Skin of body (tissue), 2 donors: ENCODE data around the gene NHSL1. TPM values are rescaled to one million over a fixed set of nuclear protein-coding genes. Genes with fewer than 3 reads are reported as not detected.
A peak's percentile ranks its signal among the peaks of the same experiment; 100 is the strongest.

ENCODE experiments used
- DNase-seq: peaks from one replicate; lab custom pipeline; 2025; lab: John Stamatoyannopoulos, UW
- total RNA-seq: library from RNA; depleted of rRNA; stranded (reverse); fragments of >200 nt; gene quantifications from one replicate; pipeline ENCODE4 v1.2.3, GENCODE V29; 2014

Gene NHSL1
- total RNA-seq, 1 donor from 2014 or later: 21.6 TPM

DNA sequence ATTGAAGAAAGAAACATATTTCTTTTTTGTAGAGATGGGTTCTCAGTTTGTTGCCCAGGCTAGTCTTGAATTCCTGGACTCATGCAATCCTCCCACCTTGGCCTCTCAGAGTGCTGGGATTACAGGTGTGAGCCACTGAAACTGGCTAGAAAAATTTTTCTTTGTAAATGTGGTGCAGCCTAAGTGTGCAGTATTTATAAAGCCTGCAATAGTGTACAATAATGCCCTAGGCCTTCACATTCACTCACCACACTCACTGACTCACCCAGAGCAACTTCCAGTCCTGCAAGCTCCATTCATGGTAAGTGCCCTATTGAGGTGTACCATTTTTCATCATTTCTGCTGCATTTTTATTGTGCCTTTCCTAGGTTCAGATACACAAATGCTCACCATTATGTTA is 31.4 kb downstream of the NHSL1 start:
- DNase-seq: no peak

DNA sequence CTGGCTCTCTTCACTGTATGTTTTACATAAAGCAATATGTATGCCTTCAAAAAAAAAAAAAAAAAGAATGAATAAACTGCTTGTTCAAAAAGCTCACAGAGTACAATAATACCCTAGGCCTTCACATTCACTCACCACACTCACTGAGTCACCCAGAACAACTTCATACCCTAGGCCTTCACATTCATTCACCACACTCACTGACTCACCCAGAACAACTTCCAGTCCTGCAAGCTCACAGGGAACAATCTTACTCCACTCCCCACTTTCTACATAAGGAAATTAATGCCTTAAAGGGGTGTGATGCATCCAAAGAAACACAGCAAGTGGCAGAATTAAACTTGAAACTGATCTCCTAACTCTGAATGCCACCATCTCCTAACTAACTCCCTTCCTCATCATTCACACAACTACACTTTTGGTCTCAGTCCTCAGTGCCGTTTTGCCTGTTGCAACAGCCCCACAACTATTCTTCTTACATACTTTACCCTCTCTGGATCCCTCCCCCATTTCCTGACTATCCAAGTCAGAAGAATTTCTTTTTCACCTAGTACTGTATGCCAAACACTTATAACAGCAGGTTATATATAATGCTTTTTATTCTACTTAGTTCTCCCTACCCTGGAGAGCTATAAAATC is 34.2 kb downstream of the NHSL1 start:
- no peak for DNase-seq

DNA sequence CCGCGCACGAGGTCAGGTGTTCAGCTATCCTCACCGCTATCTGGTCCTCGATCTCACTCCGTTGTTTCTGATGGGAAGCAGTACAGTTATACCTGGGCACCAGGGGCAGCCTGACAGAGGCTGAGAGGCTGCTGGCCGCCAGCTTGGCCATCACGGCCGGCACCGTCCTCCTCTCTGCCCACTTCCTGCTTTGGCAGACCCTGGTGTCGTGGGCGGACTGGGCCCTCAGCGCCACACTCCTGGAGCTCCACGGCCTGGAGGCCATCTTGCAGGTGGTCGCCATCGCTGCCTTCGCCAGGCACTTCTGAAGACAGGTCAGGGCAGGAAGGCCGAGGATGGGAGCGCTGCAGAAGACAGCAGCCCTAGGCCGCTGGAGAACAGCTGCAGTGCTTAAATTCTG is 35.2 kb downstream of the NHSL1 start:
- DNase-seq: no peak

DNA sequence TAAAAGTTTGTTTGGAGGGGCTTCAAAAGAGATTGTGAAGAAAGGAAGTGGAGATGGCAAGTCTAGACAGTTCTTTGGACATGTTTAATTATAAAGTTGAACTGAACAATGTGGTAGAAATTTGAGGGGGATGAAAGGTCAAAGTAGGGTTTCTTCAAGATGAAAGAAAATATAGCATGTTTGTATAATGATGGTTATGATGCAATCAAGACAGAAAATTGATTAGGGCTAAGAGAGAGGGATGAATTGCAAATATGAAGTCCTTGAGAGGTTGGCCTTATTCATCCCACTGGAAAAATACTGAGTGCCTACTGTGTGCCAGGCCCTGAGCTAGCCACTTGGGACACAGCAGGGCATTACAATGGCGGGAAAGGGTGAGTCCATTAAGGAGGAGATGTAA is 37.6 kb downstream of the NHSL1 start:
- DNase-seq: no peak

DNA sequence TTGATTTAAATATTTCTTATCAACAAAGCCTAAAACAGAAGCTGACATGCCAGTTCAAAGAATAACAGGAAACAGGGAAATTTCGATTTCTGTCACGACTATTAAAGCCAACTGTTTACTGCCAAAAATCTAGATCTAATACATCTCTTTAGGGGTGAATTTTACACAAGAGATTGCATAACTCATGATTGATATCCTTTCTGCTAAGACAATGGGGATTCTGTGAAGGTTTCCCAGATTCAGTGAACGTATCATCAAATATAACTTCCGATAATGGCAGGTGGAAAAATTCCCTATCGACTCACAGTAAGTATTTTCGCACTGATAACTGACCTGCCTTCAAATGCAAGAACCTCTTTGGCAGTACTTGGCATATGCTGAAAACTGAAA is 42.9 kb downstream of the NHSL1 start:
- DNase-seq: no peak

DNA sequence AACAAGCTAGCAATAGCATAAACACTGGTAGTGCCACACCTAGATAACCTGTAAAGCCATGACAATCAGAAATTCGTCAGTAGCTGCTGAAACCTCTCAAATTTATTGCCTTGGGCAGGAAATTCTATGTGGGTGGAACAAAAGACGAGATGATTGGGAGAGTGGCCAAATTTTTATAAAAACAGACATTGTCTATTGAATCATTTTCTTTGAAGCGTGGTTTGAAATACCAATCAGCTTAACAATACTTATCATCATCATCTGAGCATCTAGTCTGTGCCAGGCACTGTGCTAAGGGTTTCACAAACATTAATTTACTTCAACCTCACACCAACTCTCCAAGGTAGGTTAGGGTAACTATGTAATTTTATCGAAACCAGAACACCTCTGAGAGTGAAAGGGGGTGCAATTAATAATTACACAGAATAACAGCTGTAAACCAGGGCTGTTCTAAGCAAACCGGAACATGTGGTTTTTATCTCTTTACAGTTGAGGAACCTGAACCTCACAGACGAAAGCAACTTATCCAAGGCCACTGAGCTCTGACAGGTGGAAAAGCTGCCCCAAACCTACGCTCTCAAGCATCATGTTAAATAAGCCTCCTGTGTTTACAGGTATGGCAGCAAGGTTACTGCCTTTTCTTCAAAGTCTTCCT is 43.4 kb downstream of the NHSL1 start:
- DNase-seq: peak; percentile 10

DNA sequence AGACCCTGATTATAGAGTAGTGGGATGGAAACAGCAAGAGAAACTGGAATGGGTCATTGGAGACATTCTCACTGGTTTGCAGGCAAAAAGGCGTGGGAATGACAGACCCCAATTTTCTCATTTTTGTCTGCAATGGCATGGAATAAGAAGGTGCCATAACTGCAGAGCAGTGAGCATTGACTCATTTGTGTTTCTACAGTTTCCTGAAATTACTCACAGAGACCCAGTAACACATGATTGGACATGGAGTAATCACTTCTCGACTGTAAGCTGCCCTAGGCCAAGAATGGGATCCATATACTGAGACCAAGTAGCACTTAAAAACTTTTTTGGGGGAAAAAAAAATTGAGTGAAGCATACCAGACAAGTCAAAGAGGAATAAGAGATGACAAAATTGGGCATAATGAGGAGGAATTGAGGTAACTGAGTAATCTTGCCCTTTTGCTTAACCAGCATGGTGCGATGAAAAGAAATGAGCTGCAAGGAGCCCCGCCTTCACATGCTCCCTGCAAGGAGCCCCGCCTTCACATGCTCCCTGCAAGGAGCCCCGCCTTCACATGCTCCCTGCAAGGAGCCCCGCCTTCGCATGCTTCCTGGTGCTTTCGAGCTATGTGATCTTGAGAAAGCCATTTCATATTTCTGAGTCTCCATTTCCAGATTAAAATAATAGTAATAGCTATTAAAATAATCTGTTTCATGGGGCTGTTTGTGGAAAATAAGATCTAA is 44.1 kb downstream of the NHSL1 start:
- no peak for DNase-seq

DNA sequence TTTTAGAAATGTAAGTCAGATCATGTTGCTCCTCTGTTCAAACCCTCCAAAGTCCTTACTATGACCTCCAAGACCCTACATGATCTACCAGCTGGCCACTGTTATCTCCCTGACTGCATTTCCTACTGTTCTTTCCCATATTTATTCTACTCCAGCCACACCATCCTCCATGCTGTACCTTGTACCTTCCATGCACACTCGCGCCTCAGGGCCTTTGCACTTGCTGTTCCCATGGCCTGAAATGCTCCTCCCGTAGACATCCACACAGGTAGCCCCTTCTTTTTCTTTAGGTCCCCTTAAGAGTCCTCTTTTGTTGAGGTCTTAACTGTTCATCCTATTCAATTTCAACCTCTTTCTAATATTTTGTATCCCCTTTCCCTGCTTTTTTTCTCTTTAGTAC is 48.3 kb downstream of the NHSL1 start:
- no peak for DNase-seq

DNA sequence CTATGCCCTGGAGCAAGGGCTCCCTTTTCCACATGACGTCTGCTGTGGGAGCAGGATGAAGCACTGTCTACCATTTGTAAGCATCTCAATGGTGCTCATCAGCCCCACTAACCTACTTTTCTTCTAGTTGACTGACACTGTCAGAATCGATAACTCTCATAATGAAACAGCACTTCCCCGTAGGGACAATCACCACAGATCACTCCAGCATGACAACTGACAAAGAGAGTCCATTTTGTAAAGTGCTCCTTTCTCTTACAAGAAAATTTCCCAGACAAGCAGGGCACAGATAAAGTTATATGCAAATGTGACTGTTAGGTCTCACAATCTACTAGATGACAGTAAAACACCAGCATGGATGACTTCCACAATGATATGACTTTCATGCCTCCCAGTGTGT is 48.8 kb downstream of the NHSL1 start:
- no peak for DNase-seq

DNA sequence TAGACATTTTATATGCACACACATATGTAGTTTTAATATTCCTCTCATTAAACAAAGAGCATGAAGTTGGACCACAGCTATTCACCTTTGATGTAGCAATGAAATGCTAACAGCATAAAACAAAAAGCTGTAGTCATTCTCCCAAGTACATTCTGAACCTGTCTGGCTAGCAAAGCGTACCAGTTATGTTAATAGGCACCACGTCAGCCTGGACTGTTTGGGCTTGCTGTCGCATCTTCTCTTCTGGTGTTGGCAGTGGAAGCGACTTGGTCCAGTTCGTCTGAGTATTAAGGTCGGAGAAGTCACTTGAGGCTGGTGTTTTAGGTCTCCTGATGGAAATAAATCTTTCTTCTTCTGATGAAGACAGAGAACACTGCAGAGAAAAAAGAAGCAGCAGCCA is 52.5 kb downstream of the NHSL1 start:
- no peak for DNase-seq

DNA sequence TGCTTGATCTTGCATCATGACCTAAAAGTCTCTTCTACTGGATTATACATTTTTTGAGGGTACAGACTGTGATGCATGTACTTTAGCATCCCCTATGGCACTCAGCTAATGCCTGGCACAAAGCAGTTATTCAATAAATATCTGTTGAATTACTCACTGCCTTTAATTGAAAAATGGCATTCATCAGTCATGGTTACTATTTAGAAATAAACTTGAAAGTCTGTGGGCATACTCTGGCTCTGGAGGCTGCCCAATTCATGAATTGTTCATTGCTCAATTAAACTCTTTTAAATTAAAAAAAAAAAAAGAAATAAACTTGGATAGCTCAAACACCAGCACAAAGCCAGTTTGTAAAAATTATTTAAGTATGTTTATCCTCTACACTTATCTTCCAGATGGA is 55.3 kb downstream of the NHSL1 start:
- no peak for DNase-seq

DNA sequence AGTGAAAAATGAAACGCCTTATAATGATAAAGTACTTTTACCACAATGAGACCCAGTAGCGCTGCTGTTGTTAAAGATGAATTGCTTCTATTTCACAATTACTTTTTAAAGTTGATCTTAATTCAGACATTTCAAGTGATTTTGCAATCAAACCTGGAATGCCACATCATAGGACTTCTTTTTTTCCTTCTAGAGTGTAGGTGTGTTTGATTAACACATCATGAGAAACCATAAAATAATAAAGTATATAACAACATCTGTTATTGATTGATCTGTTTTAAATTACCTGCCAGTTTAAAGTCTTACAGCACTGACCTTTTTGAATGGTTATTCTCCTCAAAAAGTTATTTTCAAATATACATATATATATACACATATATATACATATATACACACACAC is 56.6 kb downstream of the NHSL1 start:
- no peak for DNase-seq

DNA sequence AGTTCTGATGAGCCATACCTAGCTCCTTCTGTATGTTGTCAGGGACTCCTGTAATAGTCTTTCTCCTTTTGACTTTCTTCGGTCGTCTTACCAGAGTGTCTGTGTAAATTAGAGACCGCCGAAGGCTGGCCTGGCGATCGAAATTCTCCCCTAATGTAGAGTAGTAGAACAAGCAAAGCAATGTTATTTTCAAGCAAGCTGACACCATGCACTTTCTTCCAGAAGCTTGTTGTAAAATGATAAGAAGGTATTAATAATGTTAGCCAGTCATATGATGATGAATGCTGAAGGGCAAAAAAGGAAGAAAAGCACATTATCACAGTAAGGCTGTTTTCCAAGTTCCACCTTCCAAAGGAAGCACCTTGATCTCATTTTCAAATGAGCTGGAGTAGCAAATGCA is 57.3 kb downstream of the NHSL1 start:
- no peak for DNase-seq

DNA sequence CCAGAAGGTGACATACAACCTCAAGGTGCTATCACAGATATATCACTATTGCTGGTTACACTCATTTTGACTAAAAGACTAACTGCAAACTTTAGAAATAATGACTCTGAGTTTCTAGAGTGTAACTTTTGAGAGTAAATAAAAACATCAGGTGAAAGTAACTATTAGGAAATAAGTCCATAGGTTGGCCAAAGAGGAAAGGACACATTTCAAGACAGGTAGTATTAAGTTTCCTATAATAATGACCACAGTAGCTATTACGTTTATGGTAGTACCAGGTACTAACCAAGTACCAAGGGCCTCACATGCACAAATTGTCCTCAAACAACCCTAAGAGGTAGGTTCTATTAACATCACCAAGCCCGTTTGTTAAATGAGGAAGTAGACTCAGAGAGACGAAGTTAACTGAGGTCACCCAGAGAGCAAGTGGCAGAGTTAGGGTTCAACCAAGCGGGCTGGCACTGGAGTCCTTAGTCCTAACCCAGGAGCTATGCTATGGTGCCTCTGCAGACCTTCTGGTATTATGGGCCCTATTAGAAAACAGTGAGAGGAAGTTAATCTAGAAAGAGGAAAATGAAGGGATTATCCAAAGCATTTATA is 58.4 kb downstream of the NHSL1 start:
- no peak for DNase-seq

DNA sequence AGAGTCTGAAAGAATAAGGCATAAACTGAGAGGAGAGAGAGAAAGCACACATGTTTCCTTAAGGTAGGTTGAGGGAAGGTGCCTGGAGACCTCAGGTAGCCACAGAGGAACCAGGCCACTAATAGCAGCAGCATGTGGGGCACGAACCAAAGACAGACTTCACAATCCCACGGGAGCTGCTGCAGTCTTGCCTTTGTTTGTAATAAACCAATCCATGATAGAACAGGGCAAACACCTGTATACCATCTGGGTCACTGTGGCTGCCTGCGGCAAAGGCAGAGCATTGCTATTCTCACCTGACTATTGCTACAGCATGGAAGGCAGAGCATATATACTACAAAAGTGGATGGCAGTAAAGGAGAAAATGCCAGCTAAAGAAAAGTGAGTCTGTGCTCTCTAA is 59.0 kb downstream of the NHSL1 start:
- no peak for DNase-seq

DNA sequence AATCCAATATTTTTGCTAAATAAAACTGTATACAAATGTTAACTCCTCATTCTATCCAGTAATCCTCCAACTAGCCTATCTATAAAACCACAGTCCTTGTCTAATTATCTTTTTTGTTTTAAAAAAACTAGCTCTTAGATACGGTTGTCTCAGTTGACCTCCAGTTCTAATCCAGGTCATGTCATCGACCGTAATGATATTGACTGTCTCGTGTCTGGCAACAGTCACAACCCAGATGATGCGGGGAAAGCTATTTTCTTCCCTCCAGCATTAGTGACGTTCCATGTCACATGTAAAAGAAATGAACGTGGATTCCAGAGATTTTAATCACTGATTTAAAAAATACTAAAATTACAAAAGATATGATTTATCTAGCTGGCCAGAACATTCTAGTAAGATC is 59.7 kb downstream of the NHSL1 start:
- DNase-seq: no peak

DNA sequence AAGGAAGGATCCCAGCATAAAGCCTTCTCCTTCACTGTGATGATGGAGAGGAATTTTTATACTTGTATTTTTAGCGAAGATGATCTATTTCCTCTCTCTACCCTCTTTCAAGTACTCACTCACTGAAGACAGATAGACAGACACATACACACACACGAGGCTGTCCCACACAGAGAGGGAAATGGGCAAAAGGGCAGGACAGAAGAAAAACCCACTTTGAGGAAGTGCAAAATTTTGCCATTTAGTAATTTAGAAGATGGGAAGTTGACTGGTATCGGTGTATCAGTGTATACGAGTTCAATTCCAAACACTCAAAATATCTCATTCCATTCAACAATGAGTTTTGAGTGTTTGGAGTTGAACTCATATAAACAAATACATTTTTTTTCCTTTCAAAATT is 64.4 kb downstream of the NHSL1 start:
- no peak for DNase-seq

DNA sequence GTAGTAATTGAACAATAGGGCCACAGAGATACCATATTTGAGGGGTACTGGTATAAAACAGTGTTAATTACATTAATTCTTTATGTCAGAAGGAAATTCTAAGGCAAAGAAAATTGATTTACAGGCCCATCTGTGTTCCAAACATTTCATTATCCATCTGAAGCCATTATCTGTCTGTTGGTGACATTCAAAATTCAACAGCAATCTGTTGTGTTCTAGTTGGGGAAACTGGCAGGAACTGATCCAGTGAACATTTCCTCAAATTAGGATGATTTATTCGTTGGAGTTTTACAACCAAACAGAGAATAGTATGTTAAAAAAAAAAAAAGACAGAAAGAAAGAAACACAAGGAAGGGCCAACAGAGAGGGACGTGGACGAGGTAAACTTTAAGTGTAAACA is 65.2 kb downstream of the NHSL1 start:
- DNase-seq: no peak

DNA sequence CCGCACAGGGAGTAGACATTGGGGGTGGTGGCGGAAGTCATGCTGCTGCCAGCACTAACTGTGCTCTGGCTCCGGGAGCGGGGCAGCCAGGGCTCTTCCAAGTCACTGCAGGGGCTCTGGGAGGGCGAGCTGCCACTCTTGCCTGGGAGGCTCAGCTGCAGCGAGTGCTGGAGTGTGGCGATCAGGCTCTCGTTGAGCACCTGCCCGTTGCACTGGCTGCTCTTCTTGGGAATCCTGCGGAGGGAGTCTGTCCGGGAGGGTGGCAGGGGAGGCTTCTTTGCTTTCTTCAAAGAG is 67.3 kb downstream of the NHSL1 start:
- DNase-seq: no peak

DNA sequence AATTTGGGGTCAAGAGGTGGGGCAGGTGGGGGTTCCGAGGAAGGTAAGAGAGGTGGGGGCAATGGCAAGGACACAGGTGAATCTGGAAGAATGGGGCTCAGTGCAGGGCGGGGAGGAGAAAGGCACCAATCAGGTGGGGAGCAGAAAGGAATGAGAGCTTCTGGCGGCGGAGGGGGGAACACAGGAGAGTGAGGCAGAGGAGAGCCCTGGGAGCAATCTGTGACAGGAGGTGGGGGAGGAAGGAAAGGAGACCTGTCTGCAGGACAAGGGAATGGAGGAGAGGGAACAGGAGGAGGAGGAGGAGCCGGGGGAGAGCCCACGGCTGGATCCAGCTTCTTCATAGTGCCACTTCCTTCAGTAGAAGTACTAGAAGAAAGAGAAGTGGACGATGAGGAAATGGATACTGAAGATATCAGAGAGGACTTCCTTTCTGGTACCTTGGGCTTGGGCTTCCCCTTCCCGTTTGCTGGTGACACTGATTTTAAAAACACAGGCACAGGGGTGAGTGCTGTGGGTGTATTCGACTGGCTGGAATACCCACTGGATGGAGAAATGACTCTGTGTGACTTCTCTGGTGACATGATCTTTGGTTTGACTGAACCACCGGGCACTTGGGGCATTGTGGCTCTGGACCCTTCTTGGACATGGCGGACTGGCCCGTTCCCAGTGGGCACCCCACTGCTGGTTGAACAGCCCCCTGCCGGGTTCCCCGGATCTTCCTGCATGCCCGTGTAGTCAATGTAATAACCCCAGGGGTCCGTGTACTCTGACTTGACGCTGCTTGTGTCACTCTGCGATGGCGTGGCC is 67.8 kb downstream of the NHSL1 start:
- DNase-seq: no peak

DNA sequence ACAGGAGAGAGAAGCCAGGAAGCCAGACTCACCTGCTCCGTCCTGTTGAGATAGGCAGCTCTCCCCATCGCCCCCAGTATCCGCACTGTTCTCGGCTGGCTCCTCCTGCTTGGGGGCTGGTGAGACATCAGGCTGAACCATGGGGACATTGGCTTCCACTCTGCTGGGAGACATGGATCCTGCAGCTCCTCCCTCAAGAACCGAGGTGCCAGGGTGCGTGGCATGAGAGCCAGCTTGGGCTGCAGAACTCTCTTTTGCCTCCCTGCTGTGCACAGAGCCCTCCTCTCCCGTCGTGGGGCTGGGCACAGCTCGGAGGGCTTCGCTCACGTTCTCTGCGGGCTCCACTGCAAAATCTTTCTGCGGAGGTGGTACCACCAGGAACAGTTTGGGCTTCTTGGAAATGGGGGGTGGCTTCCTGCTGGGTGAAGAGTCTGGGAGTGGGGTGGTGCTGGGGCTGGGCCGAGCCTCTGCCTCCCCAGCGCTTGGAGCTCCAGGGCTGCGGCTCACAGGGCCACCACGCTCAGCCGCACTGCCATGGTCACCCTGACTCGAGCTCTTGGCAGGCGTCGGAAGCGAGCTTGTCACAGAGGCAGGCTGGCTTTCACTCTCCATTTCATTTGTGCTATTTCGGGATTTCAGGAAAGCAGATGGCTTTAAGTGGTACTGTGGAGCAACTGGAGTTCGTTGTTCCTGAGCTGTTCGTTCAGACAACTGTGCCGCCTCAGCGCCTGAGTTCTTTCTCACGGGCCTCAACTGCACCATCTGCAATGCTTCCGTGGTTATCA is 68.7 kb downstream of the NHSL1 start:
- peak; percentile 2 for DNase-seq
